Ishikawa (cell line): Measurements from ENCODE around the gene NSUN6.

Experiments used
- CEBPB ChIP-seq: IDR thresholded peaks from 2 replicates; pipeline ENCODE4 v1.6.1; 2012
- CREB1 ChIP-seq: IDR thresholded peaks from 2 replicates; pipeline ENCODE4 v1.6.1; 2012; ENCODE audit warnings: low read depth
- EGR1 ChIP-seq: IDR thresholded peaks from 2 replicates; pipeline ENCODE4 v1.6.1; 2012
- EP300 ChIP-seq: IDR thresholded peaks from 2 replicates; pipeline ENCODE4 v1.6.1; 2012; ENCODE audit warnings: borderline replicate concordance
- FOXM1 ChIP-seq: IDR thresholded peaks from 2 replicates; pipeline ENCODE4 v1.6.1; 2012; ENCODE audit warnings: low read depth, borderline replicate concordance
- MAX ChIP-seq: IDR thresholded peaks from 2 replicates; pipeline ENCODE4 v1.6.1; 2012
- NFIC ChIP-seq: IDR thresholded peaks from 2 replicates; pipeline ENCODE4 v1.6.1; 2012
- RAD21 ChIP-seq: IDR thresholded peaks from 2 replicates; pipeline ENCODE4 v1.6.1; 2012; ENCODE audit warnings: low read depth
- REST ChIP-seq: IDR thresholded peaks from 2 replicates; pipeline ENCODE4 v1.6.1; 2012; ENCODE audit warnings: low read depth, mild to moderate bottlenecking
- TAF1 ChIP-seq: IDR thresholded peaks from 2 replicates; pipeline ENCODE4 v1.6.1; 2012; ENCODE audit warnings: low read depth, mild to moderate bottlenecking
- TCF12 ChIP-seq: IDR thresholded peaks from 2 replicates; pipeline ENCODE4 v1.6.1; 2012; ENCODE audit warnings: low read depth
- TEAD4 ChIP-seq: IDR thresholded peaks from 2 replicates; pipeline ENCODE4 v1.6.1; 2012
- USF1 ChIP-seq: IDR thresholded peaks from 2 replicates; pipeline ENCODE4 v1.6.1; 2012
- YY1 ChIP-seq: IDR thresholded peaks from 2 replicates; pipeline ENCODE4 v1.6.1; 2012; ENCODE audit warnings: low read depth
- ZBTB7A ChIP-seq: IDR thresholded peaks from 2 replicates; pipeline ENCODE4 v1.6.1; 2012; ENCODE audit warnings: low read depth

Gene NSUN6

GRCh38 chr10:18687195-18687594, 35.8 kb upstream of the NSUN6 start:
- TF ChIP-seq YY1 = no peak
- TF ChIP-seq EGR1 = no peak
- TF ChIP-seq RAD21 = no peak
- TF ChIP-seq TCF12 = no peak
- no peak for TF ChIP-seq CREB1
- no peak for TF ChIP-seq CEBPB
- no peak for TF ChIP-seq NFIC
- TF ChIP-seq FOXM1 = no peak
- TF ChIP-seq TAF1 = no peak
- TF ChIP-seq USF1 = no peak
- no peak for TF ChIP-seq MAX
- no peak for TF ChIP-seq EP300
- TF ChIP-seq TEAD4 = no peak
- TF ChIP-seq REST = no peak
- no peak for TF ChIP-seq ZBTB7A

- TF ChIP-seq TCF12 (no peak), RAD21 (no peak), YY1 (no peak), EP300 (no peak), FOXM1 (no peak), USF1 (no peak), TEAD4 (no peak)
These were observed 34.2 kb upstream of the NSUN6 start for GRCh38 chr10:18685555-18685954.

- TF ChIP-seq FOXM1 = no peak
These were observed 33.6 kb upstream of the NSUN6 start for GRCh38 chr10:18684953-18685352.

- TF ChIP-seq EGR1 (no peak), EP300 (no peak), NFIC (no peak), YY1 (no peak), TAF1 (no peak), MAX (no peak), TEAD4 (no peak), USF1 (no peak), CEBPB (no peak), ZBTB7A (no peak), FOXM1 (no peak), TCF12 (no peak), CREB1 (no peak), RAD21 (no peak), REST (no peak)
These were observed 33.0 kb upstream of the NSUN6 start for GRCh38 chr10:18684416-18684815.

- TF ChIP-seq CEBPB = no peak
- TF ChIP-seq YY1 = no peak
- TF ChIP-seq MAX = no peak
- TF ChIP-seq ZBTB7A = no peak
- TF ChIP-seq TEAD4 = no peak
These were observed 32.0 kb upstream of the NSUN6 start for GRCh38 chr10:18683427-18683826.

GRCh38 chr10:18681971-18682411, 30.6 kb upstream of the NSUN6 start:
- TF ChIP-seq YY1 (no peak), NFIC (no peak), ZBTB7A (no peak), TEAD4 (no peak), FOXM1 (no peak), EP300 (no peak), RAD21 (no peak), TCF12 (no peak), TAF1 (no peak), MAX (no peak), USF1 (no peak), CEBPB (no peak), CREB1 (no peak), EGR1 (no peak)
